ENCODE data around the gene NRXN3. TPM values are rescaled to one million over a fixed set of nuclear protein-coding genes. Genes with fewer than 3 reads are reported as not detected.

Gene NRXN3
- total and polyA plus RNA-seq, 2 of the 4 experiments (the other 2 are of a cell fraction), result 4.8 to 25.1 TPM

- in situ Hi-C loops (cut with MboI; ENCODE audit: low sequenced_read_pairs), result no loop called here
- Histone ChIP-seq H2BK20ac (ENCODE audit: low read depth, low read length) (no peak overlapping the region), H3K9me1 (ENCODE audit: insufficient read depth, low read length) (no peaks in the 10 kb centered on the region), H3K36me3 (ENCODE audit: control insufficient read depth, insufficient read depth, low read length) (no peaks in the 10 kb centered on the region), H3K9ac (ENCODE audit: low read depth, low read length) (no peak overlapping the region), H3K14ac (replicated peaks; ENCODE audit: low read depth, low read length) (no peak overlapping the region), H2AK9ac (replicated peaks; ENCODE audit: low read depth, low read length, poor library complexity) (no peak overlapping the region), H4K8ac (ENCODE audit: low read depth in 2 of 2, low read length in 2 of 2) (no peak overlapping the region), H3K4me1 (ENCODE audit: control insufficient read depth, insufficient read depth, low read length) (no peaks in the 10 kb centered on the region), H3K79me1 (ENCODE audit: low read depth in 1 of 2, low read length in 2 of 2) (no peaks in the 10 kb centered on the region), H4K91ac (ENCODE audit: insufficient read depth, low read depth, low read length) (no peak overlapping the region), H3K4ac (ENCODE audit: low read depth, low read length) (no peak overlapping the region), H2AK5ac (ENCODE audit: low read depth, low read length) (no peak overlapping the region), H2AFZ (replicated peaks; ENCODE audit: low read length, poor library complexity) (no peak overlapping the region), H4K5ac (ENCODE audit: low read depth, low read length) (no peak overlapping the region), H4K20me1 (ENCODE audit: insufficient read depth, low read length) (no peaks in the 10 kb centered on the region), H3K27ac (ENCODE audit: insufficient read depth, low read length) (no peak overlapping the region), H3K27me3 (ENCODE audit: control insufficient read depth, insufficient read depth, low read length) (no peaks in the 10 kb centered on the region), H3K9me3 (ENCODE audit: control insufficient read depth, insufficient read depth, low read length) (peaks cover 40% of the 10 kb centered on the region), H3K56ac (ENCODE audit: extremely low read depth, insufficient read depth, low read length) (no peak overlapping the region), H2BK5ac (ENCODE audit: low read depth, low read length, poor library complexity, severe bottlenecking) (no peak overlapping the region), H2BK120ac (ENCODE audit: low read depth, low read length) (no peak overlapping the region), H3K4me3 (ENCODE audit: insufficient read depth, low read depth, low read length) (no peak overlapping the region), H3K18ac (ENCODE audit: low read depth, low read length) (no peak overlapping the region), H3K23ac (ENCODE audit: low read depth, low read length) (no peak overlapping the region), H3K4me2 (ENCODE audit: low read depth, low read length) (no peak overlapping the region), H2BK15ac (ENCODE audit: low read depth, low read length) (no peak overlapping the region)
- dilution Hi-C loops (cut with HindIII; ENCODE audit: low sequenced_read_pairs, unreplicated experiment), result no loop called here
- WGBS, 2 experiments (ENCODE audit: extremely low coverage in 2 of 2, insufficient read length in 1 of 2), result no CpG with 5 or more reads among the region's 6 CpGs
- DNase-seq (no peak), ATAC-seq (ENCODE audit: low read depth) (no peak)
- no TSS peak for BruUV-seq (replicated peaks)
- ChIA-PET POLR2A (ENCODE audit: unreplicated experiment) (no interaction called here), CTCF (no interaction called here)
- intact Hi-C loops (cut with micrococcal nuclease), result no loop called here
- TF ChIP-seq POLR2A (IDR thresholded peaks at IDR 0.05; ENCODE audit: low read depth, low read length), result no peak
- TF ChIP-seq RAD21 (IDR thresholded peaks at IDR 0.05; ENCODE audit: low read length), result no peak
- no peak for TF ChIP-seq CTCF (conservative IDR thresholded peaks at IDR 0.05; ENCODE audit: low read depth, low read length)
- TF ChIP-seq BHLHE40 (IDR thresholded peaks at IDR 0.05; ENCODE audit: low read depth, low read length), result no peak
- no peak for TF ChIP-seq RFX5 (IDR thresholded peaks at IDR 0.05; ENCODE audit: low read depth, low read length)
- no peak for TF ChIP-seq ELK1 (IDR thresholded peaks at IDR 0.05; ENCODE audit: borderline replicate concordance, low read depth, low read length)
- TF ChIP-seq USF2 (IDR thresholded peaks at IDR 0.05; ENCODE audit: low read depth, low read length), result no peak
- TF ChIP-seq CEBPB (IDR thresholded peaks at IDR 0.05; ENCODE audit: low read depth, low read length), result no peak
- no peak for TF ChIP-seq NFE2L2 (IDR thresholded peaks at IDR 0.05; ENCODE audit: low read depth, low read length)
- no peak for TF ChIP-seq MAFK (IDR thresholded peaks at IDR 0.05; ENCODE audit: low read depth, low read length)
Observed at GRCh38 chr14:78345131-78345744, 175.1 kb downstream of the NRXN3 start.

All from IMR-90 (cell line).